Fibroblast of lung (primary cell): ENCODE results near the gene DNALI1. TPM values are rescaled to one million over a fixed set of nuclear protein-coding genes. Genes with fewer than 3 reads are reported as not detected.

Source experiments
- DNase-seq, 2 donors: peaks; one replicate each; pipeline versions ENCODE4 v3.0.0 to v3.0.0-alpha.2; 2010; ENCODE audit warnings: low read depth in 2 of 2
- H2AFZ ChIP-seq: 2 replicates; pipeline ENCODE4 v1.5.1; 2012; ENCODE audit warnings: low read length, control low read depth, inconsistent platforms
- H3K27ac ChIP-seq: 2 replicates; pipeline ENCODE4 v1.5.1; 2011; ENCODE audit warnings: low read length, control low read depth; ENCODE audit not compliant: insufficient read depth
- H3K27me3 ChIP-seq: 2 replicates; pipeline ENCODE4 v1.5.1; 2011; ENCODE audit warnings: mild to moderate bottlenecking, low read length; ENCODE audit not compliant: control insufficient read depth, insufficient read depth
- H3K36me3 ChIP-seq: 2 replicates; pipeline ENCODE4 v1.5.1; 2011; ENCODE audit warnings: low read length; ENCODE audit not compliant: control insufficient read depth, insufficient read depth
- H3K4me1 ChIP-seq: 2 replicates; pipeline ENCODE4 v1.5.1; 2011; ENCODE audit warnings: low read length; ENCODE audit not compliant: control insufficient read depth, insufficient read depth; ENCODE audit errors: extremely low read depth
- H3K4me2 ChIP-seq: 2 replicates; pipeline ENCODE4 v1.5.1; 2011; ENCODE audit warnings: low read length, control low read depth; ENCODE audit not compliant: insufficient read depth; ENCODE audit errors: extremely low read depth
- H3K4me3 ChIP-seq, 4 experiments: fragments of 200-600 bp in 1 of 4; sonication (generic) in 1 of 4; replicated peaks in 1 of 4; 2 replicates each; pipeline ENCODE4 v1.5.1; 2011 to 2016; ENCODE audit warnings: low read length in 4 of 4, low read depth in 3 of 4, mild to moderate bottlenecking in 3 of 4, control low read depth in 2 of 4, inconsistent platforms in 1 of 4, mixed read lengths in 1 of 4; ENCODE audit not compliant: insufficient read depth in 1 of 4; ENCODE audit errors: control extremely low read depth in 1 of 4
- H3K79me2 ChIP-seq: 2 replicates; pipeline ENCODE4 v1.5.1; 2012; ENCODE audit warnings: mild to moderate bottlenecking, low read length, inconsistent platforms; ENCODE audit not compliant: control insufficient read depth, insufficient read depth
- H3K9ac ChIP-seq: 2 replicates; pipeline ENCODE4 v1.5.1; 2011; ENCODE audit warnings: mild to moderate bottlenecking, low read length, control low read depth; ENCODE audit not compliant: insufficient read depth
- H3K9me3 ChIP-seq: 2 replicates; pipeline ENCODE4 v1.5.1; 2012; ENCODE audit warnings: low read depth, low read length; ENCODE audit not compliant: control insufficient read depth, insufficient read depth
- H4K20me1 ChIP-seq: 2 replicates; pipeline ENCODE4 v1.5.1; 2011; ENCODE audit warnings: low read length; ENCODE audit not compliant: control insufficient read depth, insufficient read depth; ENCODE audit errors: extremely low read depth
- EZH2 ChIP-seq: IDR thresholded peaks from 2 replicates; pipeline ENCODE4 v1.5.1; 2012; ENCODE audit warnings: low read length, control low read depth, mild to moderate bottlenecking; ENCODE audit errors: missing control alignments
- polyA plus RNA-seq, 2 donors: library from polyadenylated mRNA; depleted of rRNA in 1 of 2; stranded (reverse) in 1 of 2; unstranded in 1 of 2; fragments of >200 nt; gene quantifications; 2 replicates each; pipeline ENCODE4 v1.2.1, GENCODE V29; 2011 to 2012; ENCODE audit warnings: missing spikeins in 1 of 2
- total RNA-seq: library from RNA; depleted of rRNA; stranded (reverse); fragments of >200 nt; gene quantifications from 2 replicates; pipeline ENCODE4 v1.2.1, GENCODE V29; 2014
- TF ChIP-seq, protein P1 (sequence below), 2 donors: IDR thresholded peaks in 1 of 2; conservative IDR thresholded peaks in 1 of 2; 1 replicate in 1 of 2; 2 replicates in 1 of 2; pipeline ENCODE4 v1.5.1; 2011 to 2012; ENCODE audit warnings: low read length in 2 of 2, control low read depth in 1 of 2, inconsistent platforms in 1 of 2, low read depth in 1 of 2, mild to moderate bottlenecking in 1 of 2

The DNALI1 gene
- total and polyA plus RNA-seq, 2 donors (not counting 1 experiment from before 2014, with no cell fraction given) = 5.0 to 8.3 TPM

DNA sequence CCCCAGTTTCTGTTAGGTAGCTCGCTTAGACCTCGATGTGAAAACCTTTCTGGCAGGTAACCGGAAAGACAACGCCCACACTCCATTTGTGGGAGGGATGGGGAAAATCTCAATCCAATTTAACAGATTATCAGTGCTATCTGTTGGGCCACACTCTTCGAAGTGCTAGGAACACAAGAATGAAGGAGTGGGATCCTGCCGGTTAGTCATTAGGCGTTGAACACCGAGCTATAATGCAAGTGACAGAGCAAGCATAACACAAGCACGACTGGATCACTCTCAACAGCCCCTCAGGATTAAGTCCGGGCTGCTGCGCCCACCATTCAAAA, 3.2 kb upstream of the DNALI1 start:
- H3K27me3 ChIP-seq = no peaks in the 10 kb centered on the region
- no peak for DNase-seq
- TF ChIP-seq EZH2 = no peak
- TF ChIP-seq, protein P1, sequence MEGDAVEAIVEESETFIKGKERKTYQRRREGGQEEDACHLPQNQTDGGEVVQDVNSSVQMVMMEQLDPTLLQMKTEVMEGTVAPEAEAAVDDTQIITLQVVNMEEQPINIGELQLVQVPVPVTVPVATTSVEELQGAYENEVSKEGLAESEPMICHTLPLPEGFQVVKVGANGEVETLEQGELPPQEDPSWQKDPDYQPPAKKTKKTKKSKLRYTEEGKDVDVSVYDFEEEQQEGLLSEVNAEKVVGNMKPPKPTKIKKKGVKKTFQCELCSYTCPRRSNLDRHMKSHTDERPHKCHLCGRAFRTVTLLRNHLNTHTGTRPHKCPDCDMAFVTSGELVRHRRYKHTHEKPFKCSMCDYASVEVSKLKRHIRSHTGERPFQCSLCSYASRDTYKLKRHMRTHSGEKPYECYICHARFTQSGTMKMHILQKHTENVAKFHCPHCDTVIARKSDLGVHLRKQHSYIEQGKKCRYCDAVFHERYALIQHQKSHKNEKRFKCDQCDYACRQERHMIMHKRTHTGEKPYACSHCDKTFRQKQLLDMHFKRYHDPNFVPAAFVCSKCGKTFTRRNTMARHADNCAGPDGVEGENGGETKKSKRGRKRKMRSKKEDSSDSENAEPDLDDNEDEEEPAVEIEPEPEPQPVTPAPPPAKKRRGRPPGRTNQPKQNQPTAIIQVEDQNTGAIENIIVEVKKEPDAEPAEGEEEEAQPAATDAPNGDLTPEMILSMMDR (conservative IDR thresholded peaks at IDR 0.05 in 1 of 2, IDR thresholded peaks at IDR 0.05 in 1 of 2; ENCODE audit: low read depth in 1 of 2, low read length in 2 of 2) = no peak
- H3K36me3 ChIP-seq = no peaks in the 10 kb centered on the region
- peak overlapping the region; percentile 94 for H3K9ac ChIP-seq
- H3K4me1 ChIP-seq = peaks cover 16% of the 10 kb centered on the region
- H2AFZ ChIP-seq = peak overlapping the region; percentile 67
- H4K20me1 ChIP-seq = no peaks in the 10 kb centered on the region
- peak overlapping the region; percentile 78 to 99 (median 88) for H3K4me3 ChIP-seq
- H3K79me2 ChIP-seq = peaks cover 36% of the 10 kb centered on the region
- H3K9me3 ChIP-seq = no peaks in the 10 kb centered on the region
- H3K27ac ChIP-seq = peak overlapping the region; percentile 95
- peak overlapping the region; percentile 92 for H3K4me2 ChIP-seq

DNA sequence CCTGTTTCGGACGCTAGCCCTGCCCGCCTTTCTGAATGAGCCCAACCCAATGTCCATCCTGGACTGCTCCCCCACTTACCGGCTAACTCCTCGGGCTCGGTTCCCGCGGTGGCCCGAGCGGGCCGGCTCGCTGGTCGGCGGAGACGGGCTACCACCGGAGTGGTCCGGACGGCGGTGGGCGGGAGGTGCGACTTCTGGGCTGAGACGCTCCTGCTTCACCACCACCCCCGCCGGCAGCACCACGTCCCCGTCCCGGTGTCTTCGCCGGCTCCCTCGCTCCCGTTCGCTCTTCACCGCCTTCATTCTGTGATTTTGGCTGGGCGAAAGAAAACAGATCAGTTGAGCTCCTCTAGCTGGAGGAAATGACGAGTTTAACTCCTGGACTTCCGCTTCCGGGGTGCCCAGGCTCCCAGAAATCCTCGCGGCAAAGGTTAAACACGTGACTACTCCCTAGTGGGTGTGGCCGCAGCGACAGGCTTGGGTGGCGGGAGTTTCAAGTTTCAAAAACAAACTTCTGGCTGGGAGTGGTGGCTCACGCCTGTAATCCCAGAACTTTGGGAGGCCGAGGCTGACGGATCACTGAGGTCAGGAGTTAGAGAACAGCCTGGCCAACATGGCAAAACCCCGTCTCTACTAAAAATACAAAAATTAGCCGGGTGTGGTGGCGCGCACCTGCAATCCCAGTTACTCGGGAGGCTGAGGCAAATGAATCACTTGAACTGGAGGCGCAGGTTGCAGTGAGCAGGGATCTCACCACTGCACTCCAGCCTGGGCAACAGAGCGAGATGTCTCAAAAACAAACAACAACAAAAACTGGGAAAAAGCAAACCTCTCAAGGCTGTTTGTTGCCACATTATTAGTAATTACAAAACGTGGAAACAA, 2.6 kb upstream of the DNALI1 start, which contains the start of gene SNIP1:
TSS of gene SNIP1 (minus strand) at position 367 of the 882 bp plus-strand sequence. CDS start at position 303, 64 bp downstream.
- TF ChIP-seq, protein P1 (conservative IDR thresholded peaks at IDR 0.05 in 1 of 2, IDR thresholded peaks at IDR 0.05 in 1 of 2; ENCODE audit: low read depth in 1 of 2, low read length in 2 of 2) = no peak
- no peak for TF ChIP-seq EZH2
- Histone ChIP-seq H3K4me2 (peak within 1 kb of the TSS; percentile 92), H3K27ac (peak within 1 kb of the TSS; percentile 95), H3K9ac (peak within 1 kb of the TSS; percentile 94), H3K27me3 (no peaks in the 10 kb centered on the region), H3K4me3 (peak within 1 kb of the TSS; percentile 78 to 99 (median 88)), H3K79me2 (peaks cover 35% of the 10 kb centered on the region), H4K20me1 (no peaks in the 10 kb centered on the region), H2AFZ (peak within 1 kb of the TSS; percentile 67), H3K4me1 (peaks cover 16% of the 10 kb centered on the region), H3K36me3 (no peaks in the 10 kb centered on the region), H3K9me3 (no peaks in the 10 kb centered on the region)
- peak; percentile 90 to 91 for DNase-seq

GRCh38 chr1:37557402-37557801, 662 bp downstream of the DNALI1 start:
- Histone ChIP-seq H3K27ac (peak overlapping the region; percentile 62), H3K4me2 (peak overlapping the region; percentile 84), H3K79me2 (peaks cover 17% of the 10 kb centered on the region), H4K20me1 (no peaks in the 10 kb centered on the region), H3K9me3 (no peaks in the 10 kb centered on the region), H3K4me3 (peak overlapping the region; percentile 22 to 81 (median 46)), H3K27me3 (no peaks in the 10 kb centered on the region), H3K4me1 (peaks cover 17% of the 10 kb centered on the region), H2AFZ (peak overlapping the region; percentile 59), H3K36me3 (peaks cover 5% of the 10 kb centered on the region), H3K9ac (no peak overlapping the region)
- TF ChIP-seq, protein P1 (conservative IDR thresholded peaks at IDR 0.05 in 1 of 2, IDR thresholded peaks at IDR 0.05 in 1 of 2; ENCODE audit: low read depth in 1 of 2, low read length in 2 of 2) = no peak
- TF ChIP-seq EZH2 = no peak
- DNase-seq = no peak
